NCI-H1436 treated with DMSO at 0.1 percent for 48 hours (cell line): ENCODE data around the gene MYO5B.
"Not testable (repeated sequence)": the region's sequence is repeated elsewhere in the genome, so short reads cannot be mapped to it uniquely, and the experiment has no call there.

Experiments used
- DNase-seq: peaks from one replicate; lab custom pipeline; 2025; lab: John Stamatoyannopoulos, UW

MYO5B gene

DNA sequence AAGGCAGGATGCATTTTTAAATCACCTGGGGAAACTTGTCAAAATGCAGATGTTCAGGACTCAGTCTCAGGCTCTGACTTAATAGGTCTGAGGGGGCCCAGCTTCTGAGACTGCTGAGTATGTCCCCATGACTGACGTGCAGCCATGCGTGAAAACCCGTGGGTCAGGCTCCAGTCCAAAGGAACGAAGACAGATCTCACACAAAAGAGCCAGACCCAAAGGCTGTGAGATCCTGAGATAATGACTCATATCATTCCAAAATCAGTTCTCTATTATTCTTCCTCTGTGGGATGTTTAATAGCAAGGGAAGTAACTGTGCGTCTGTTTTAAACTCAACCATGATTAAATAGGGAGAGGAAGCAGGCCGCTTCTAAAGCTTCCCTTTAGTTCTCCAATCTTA lies 274.2 kb downstream of the MYO5B start:
- no peak for DNase-seq

DNA sequence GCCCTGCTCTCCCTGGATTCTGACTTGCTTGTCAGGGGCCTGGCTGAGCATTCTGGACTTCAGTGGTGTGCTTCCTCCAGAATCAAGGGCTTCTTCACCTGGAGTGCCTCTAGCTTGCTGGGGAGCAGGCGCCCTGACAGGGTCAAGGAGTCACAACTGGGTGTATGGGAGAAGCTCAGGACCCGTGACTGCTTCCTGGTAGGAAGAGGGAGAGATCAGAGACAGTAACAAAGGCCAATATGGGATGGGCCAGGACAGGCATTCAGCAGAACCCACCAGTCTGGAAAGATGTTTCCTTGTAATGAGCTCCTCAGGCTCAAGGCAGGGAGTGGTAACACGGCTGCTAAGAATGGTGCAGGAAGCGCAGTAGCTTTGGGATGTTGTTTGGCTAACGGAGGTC lies 277.2 kb downstream of the MYO5B start:
- no peak for DNase-seq

DNA sequence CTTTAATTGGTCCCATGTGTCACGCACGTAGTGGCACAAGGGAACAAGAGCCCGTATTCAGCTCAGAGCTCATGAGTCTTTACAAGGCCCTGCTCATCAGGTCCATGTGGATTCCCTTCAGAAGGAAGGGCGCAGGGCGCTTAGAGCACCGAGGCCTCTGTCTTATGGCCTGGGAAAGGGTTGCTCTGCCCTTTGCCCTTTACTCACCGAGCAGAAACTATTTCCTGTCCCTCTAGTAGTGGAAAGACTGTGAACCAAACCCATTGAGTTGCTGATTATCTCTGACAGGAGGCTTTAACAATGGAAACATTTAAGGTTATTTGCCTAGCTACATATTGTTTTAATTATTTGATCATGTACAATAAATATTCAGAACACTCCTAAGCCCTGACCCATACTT lies 279.6 kb downstream of the MYO5B start:
- no peak for DNase-seq

DNA sequence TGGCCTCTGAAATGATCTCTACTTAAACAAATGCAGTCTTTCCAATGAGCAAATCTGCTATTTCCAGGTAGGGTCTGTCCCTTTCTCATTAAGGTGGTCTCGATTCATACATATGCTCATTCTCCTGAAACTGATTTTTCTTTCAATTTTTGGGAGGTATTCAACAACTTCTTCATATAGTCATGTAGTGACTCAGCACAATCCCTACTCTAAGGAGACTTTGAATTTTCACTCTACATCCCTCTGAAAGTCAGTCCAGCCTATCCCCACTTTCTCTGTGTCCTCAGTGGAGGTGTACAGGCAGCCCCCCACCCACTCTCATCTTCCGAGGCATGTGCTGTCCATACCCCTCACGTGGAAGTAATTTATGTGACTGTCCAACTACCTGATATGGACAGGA lies 281.7 kb downstream of the MYO5B start:
- DNase-seq = no peak

DNA sequence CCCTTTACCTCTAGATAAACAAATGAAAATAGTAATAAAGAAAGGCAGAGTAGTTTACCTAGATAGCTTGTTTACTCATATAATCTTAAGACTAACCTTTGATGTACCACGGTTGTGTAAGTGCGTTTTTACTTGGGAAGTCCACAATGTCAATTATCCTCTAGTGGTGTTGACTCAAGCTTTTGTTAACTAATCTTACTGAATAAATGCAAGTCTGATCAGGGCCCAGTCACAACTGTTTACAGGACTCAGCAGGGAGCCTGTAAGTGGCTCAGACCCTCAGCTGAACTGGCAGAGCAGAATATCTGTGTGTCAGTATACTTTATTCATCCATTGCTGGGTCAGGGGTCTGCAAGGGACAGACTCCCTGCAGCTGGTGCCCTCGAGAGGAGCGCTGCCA lies 283.5 kb downstream of the MYO5B start:
- DNase-seq = no peak

DNA sequence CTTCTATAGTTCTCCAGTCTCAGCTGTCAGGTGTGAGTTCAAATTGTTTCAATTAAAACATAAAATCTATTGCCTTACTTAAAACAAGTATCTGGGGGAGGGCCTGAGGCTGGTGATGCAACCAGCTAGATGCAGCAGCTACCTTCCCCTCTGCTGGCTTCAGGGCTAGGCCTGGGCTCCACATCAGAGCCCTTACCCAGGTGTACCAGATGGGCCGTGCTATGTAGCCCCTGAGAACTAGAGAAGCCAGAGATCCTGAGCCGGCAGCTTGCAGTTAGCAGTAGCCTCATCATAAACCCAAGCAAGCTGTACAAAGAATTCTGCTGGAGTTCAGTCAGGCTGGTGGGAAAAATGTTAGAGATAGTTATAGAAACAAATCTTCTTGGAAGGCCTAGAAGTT lies 284.0 kb downstream of the MYO5B start:
- DNase-seq = no peak

DNA sequence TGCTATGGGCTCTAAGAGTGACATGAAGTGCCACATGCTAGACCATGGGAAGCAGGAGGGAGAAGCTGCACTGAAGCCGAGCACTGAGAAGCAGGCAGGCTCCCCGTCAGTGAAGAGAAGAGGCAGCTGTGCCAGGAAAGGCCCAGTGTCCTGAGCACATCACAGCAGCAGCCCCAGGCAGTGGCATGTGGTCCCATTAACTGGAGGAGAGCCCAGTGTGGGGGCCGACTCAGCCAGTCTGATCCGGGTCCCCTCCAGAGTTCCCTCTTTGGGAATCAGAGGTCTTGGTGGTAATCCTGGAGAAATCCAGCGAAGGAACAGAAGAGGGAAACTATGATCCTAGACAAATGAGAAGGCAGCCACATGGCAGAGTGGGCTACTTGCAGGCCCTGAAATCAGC lies 284.9 kb downstream of the MYO5B start:
- DNase-seq = no peak

DNA sequence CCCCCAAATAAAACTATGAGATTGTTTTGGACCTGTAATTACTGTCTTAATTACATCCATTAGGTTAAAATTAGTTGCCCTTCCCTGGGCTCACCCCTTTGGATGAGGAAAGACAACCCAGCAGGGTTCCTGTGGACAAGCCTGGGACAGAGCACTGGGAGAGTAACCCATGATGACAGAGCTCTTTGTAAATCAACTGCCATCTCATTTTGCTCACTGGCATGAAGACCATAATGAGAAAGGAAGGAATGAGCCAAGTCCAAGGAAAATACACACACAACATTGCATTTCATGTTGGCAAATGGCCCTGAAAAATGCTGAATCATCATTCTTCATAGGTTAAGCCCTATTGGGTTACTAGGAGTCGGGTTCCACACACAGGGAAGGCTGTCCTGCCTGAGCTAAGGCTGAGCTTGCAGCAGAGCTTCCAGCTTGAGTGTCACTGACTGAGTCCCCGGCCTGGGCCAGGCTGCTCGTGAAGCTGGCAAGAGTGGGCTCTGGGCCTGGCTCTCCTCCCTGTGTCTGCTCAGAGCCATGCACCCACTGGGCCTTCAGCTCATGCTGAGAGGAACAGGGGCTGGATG lies 287.5 kb downstream of the MYO5B start:
- DNase-seq = no peak

DNA sequence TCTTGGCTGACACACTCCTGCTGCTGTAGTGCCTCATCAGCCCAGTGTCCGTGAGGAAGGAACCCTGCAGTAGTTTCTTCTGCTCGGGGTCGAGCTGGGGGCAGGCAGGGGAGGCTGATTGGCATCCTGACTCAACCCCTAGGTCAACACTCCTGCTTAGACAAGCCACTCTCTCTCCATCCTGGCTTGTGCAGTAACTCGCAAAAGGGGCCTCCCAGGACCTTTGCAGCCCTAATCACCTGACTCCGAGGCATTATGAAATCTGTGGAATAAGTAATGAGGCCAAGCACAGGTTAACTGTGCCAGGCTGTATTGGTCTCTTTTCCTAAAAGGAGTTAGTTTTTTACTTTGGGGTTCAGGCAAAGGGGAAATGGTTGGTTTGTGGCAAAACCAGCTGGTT lies 289.2 kb downstream of the MYO5B start:
- no peak for DNase-seq

DNA sequence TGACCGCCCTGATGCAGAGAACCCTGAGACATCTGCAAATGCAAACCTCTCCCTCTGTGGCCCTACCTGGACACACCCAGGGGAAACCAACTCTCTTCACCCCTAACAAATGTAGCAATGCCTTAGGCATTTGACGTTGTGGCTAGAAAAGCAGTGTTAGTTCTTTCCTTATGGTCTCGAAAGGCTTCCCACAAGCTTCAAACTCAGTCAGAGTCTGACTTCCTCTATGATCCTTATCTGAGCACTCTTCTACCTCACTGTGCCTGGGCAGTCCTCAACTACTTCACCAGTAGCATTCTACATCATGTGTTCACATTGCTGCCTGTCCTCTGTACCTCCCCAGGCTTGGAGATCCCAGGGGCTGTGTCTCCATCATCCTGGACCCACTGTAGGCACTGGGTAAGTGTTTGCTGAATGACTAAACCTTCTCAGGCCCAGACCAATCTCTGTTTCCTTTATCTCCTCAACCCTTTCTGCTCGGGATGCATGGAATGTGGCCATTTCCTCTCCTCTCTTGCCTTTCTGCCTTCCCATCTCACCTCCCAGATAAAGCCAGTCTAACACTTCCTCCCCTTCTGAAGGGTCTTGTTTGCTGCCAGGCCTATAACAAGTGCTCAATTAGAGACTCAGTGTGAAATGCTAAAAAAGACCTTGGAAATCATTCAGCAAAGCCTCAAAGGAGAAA lies 289.9 kb downstream of the MYO5B start:
- no peak for DNase-seq

DNA sequence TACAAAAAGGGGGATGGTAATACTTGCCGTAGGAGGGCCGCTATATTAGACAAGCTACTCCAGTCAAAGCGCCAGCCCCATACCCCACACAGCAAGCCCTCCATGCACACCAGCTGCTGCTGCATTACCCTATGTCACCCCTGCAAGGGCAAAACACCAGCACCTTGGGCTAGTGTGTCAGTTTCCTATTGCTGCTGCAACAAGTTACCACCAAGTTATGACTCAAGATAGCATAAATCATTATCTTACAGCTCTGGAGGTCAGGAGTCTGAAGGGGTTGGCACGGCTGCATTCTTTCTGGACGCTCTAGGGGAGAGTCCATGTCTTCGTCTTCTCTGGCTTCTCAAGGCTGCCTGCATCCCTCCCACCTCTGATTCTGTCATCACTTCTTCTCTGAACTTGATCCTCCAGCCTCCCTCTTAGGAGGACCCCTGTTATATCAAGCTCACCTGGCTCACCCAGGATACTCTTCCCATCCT lies 293.0 kb downstream of the MYO5B start:
- no peak for DNase-seq

DNA sequence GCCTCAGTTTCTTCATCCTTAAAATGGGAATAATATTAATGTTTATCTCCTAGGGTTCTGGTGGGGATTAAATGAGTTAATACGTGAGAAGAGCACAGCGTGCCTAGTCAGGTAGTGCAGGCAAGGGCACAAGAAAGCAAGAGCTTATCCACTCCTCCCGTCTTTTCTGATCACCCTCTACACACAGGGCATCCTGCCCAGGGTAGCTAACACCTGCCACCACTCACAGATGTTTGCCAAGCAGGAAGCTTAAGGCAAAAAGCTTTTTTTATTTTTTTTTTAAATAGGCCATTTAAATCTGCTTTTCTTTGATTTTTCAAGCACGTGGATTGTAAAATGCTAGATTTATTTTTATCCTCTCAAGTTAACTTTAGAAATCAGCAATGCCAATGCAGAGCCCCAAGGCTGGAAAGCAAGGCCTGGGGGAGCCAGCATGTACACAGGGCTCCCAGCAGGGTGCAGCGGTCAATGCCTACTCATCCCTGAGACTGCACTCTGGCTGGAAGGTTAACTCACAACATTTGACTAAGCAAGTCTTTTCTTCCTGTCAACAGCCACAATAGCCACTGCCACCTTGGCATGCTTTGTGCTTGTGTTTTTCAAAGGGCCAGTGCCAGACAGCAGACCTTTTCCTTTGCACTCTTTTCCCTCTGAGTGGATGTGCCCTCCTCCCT lies 295.2 kb downstream of the MYO5B start:
- no peak for DNase-seq

DNA sequence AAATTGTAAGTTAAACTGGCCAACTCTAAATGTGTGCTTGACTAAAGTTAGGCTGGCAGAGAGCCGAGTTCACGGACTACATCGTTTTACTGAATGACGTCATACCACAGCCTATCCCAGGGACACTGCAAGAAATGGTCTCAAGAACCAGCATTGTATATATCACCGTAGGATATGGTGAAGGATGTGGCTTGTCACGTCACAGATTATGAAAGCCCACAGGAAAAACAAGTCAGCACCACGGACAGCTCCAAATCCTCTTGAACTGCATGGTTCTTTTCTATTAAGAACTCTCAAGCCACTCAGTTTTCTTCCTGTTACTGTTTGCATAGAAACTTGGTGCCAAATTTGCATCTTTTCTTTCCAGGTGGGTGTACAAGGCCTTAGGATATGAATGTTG lies 296.5 kb downstream of the MYO5B start:
- no peak for DNase-seq

DNA sequence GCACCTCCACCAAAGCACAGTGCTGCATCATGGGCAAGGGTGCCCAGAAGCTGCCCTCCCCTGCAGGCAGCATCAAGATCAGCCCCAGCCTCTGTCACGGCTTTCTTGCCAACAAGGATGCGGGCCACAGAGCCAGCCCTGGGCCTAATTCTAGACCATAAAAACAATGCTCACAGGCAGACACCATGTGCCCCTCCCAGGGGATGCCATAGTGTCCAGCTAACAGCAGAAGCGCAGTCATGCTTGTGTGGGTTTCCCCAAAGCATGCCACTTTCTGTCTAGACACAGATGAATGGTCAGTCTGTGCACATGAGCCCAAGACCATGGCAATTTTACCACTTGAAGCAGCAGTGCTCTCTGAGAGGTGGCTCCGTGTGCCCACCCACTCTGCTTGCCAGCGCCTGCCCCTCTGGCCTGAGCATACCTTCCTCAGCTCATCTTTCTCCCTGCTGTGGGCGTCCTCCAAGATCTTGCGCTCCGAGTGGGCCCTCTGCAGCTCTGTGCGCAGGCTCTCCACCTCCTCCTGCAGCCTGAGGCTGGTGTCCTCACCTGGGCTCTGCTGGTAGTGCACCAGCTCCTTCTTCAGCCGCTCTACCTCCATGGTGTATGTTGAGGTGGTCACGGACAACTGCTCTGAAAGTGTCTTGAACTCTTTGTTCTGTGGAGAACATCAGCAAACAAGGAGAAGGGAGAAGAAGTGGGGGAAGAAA lies 300.3 kb downstream of the MYO5B start:
- DNase-seq = no peak

DNA sequence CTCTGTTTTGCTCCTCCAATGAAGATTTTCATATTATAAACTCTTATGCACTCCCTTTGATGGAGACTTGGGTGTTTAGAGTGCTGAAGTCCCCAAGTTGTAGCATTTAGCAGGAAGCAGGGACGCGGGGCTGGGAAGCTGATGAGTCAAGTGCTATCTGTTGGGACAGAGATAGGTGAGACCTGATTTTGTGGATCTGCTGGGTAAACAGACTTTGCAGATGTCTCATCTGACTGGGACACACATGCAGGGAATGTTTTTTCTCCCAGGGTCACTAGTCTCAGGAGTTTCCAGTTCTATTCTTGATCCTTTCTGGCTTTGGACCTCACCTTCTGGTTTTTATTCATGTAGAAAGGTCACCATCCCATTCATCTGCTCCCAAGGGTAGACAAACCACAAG lies 301.9 kb downstream of the MYO5B start:
- no peak for DNase-seq

DNA sequence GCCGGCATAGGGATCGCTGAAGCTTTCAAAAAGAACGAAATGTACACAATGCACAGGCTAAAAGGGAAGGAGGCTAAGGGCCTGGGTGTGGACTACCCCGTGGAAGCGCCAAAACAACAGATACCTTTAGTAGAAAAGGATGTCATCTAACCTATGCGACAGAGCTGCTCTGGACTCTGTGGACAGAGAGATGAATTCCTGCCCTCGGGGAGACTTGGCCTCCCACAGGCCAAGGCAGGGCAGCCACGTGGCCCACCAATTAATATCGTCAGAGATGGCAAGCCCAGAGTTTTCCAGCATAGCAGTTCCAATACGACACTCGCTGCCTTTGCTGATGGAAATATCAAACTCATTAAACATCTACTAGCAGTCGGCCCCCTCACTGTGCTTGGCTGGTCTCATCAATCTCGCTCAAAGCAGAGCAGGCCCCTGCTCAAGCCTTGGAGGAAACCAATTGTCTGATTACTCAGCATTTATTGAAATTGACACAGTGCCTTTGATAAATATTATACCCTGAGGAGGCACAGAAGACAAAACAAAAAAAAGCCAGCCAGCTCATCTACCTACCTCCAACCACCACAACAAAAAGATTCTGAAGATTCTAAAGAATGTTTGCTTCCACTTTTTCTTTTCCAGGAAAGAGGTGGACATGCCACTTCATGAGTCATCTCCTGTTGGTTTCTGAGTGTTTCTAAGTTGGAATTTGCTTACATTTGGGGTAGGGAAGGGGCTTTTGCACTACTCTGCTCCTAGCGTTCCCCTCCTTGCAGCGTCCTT lies 302.6 kb downstream of the MYO5B start:
- no peak for DNase-seq

DNA sequence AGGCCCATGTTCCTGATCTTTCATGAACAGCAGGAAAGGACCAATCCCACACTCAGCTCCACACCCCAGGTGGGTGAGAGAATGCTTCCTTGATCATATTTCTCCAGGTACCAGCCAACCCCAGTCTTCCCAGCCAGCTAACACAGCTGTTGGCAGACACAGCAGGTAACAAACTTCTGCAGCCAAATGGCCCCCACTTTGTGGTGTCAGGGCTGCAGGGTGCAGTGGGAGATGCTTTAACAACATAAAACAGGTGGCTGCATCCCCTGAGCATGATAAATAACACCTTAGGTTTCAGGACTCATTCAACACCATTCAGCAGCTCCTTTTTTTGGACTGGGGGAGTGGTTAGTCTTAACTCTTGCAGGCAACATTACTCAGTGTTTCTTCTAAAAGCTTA lies 304.9 kb downstream of the MYO5B start:
- no peak for DNase-seq

DNA sequence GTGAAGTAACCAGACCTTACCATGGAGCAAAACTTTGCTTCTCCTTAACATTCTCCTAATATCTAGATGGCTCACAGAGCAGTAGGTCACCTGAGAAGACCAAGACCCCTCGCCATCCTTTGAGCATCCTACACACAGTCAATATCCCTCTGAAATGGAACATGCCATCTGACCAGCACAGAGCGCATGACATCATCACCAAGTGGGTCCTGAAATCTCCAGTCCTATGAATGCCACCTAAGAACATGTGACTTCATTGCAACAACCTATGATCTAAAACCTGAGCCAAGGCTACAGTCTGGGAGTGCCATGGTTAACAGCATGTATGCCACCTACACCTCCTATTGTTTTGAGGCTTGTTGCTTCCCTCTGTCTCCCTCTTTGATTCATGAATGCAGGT lies 305.4 kb downstream of the MYO5B start:
- not testable (repeated sequence) for DNase-seq

DNA sequence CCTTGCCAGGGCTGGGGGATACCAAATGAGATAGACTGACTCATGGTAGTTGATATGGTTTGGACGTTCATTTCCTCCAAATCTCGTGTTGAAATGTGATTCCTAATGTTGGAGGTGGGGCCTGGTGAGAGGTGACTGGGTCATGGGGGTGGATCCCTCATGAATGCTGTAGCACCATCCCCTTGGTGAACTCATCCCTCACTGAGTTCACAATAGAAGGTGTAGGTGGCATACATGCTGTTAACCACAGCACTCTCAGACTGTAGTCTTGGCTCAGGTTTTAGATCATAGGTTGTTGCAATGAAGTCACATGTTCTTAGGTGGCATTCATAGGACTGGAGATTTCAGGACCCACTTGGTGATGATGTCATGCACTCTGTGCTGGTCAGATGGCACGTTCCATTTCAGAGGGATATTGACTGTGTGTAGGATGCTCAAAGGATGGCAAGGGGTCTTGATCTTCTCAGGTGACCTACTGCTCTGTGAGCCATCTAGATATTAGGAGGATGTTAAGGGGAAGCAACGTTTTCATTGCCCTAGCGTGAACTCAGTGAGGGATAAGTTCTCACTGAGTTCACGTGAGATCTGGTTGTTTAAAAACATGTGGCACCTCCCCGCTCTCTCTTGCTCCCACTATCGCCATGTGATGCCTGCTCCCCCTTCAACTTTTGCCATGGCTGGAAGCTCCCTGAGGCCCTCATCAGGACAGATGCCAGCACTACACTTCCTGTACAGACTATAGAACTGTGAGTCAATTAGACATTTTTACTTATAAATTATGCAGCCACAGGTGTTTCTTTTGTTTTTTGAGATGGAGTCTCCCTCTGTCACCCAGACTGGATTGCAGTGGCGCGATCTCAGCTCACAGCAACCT lies 307.8 kb downstream of the MYO5B start:
- DNase-seq = no peak

DNA sequence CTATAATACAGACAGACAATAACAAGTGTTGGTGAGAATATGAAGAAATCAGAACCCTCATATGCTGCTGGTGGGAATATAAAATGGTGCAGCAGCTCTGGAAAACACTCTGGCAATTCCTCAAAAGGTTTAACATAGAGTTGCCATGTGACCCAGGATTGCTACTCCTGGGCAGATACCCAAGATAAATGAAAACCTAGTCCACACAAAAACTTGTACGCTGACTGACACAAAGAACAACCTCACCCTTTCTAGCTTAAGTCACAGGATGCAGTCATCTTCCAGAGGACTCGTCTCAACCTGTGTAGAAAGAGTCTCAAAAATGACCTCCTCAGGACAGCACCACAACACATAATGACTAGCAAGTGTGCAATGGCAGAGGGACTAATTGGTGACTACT lies 310.0 kb downstream of the MYO5B start:
- DNase-seq = no peak

DNA sequence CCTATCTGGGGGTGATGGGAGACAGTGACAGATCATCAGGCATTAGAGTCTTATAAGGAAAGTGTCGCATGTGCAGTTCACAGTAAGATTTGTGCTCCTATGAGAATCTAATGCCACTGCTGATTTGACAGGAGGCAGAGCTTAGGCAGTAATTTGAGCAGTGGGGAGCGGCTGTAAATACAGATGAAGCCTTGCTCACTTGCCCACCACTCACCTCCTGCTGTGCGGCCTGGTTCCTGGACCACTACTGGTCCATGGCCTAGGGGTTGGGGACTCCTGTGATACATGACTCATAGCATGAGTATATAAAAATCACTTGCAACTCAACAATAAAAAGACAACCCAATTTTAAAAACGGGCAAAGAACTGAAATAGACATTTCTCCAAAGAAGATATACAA lies 310.5 kb downstream of the MYO5B start:
- DNase-seq = no peak
